ENCODE results near the gene SLC25A29.

Gene SLC25A29

GRCh38 chr14:100336618-100337530 lies 30.6 kb upstream of the SLC25A29 start:
- DNase-seq (ENCODE audit: low read depth), result no peak
- TF ChIP-seq CTCF (IDR thresholded peaks at IDR 0.05; ENCODE audit: insufficient read depth, low read depth, low read length, missing control alignments), result no peak

DNA sequence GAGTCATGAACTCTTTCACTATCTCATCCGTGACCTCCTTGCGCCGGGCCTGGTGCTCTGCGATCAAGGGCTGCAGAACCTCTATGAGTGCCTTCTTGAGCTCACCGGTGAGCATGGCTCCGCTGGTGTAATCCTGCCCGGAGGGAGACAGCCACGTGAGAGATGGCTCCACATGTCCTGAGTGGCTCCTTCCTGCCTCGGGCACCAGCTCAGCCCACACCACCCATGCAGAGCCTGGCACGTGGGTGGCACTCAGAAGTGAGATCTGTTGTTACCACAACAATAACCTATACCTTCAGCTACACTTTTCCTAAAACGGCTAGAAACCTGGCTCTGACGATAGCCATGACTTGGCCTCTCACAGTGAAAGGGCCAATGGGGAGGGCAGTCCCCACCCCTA lies 28.7 kb upstream of the SLC25A29 start:
- TF ChIP-seq CTCF (IDR thresholded peaks at IDR 0.05; ENCODE audit: insufficient read depth, low read depth, low read length, missing control alignments), result no peak
- no peak overlapping the region for H3K4me3 ChIP-seq (ENCODE audit: low read length)
- DNase-seq (ENCODE audit: low read depth), result no peak

More at GRCh38 chr14:100336618-100337530, 30.6 kb upstream of the SLC25A29 start:
- no peak overlapping the region for H3K4me3 ChIP-seq (ENCODE audit: low read length)

GRCh38 chr14:100333827-100334226 lies 27.6 kb upstream of the SLC25A29 start:
- TF ChIP-seq CTCF (IDR thresholded peaks at IDR 0.05; ENCODE audit: insufficient read depth, low read depth, low read length, missing control alignments), result no peak

GRCh38 chr14:100333311-100333710 lies 27.1 kb upstream of the SLC25A29 start:
- DNase-seq (ENCODE audit: low read depth), result no peak

More at GRCh38 chr14:100333827-100334226, 27.6 kb upstream of the SLC25A29 start:
- DNase-seq (ENCODE audit: low read depth), result no peak
- no peak overlapping the region for H3K4me3 ChIP-seq (ENCODE audit: low read length)

GRCh38 chr14:100332797-100333196 lies 26.6 kb upstream of the SLC25A29 start:
- no peak for TF ChIP-seq CTCF (IDR thresholded peaks at IDR 0.05; ENCODE audit: insufficient read depth, low read depth, low read length, missing control alignments)
- no peak overlapping the region for H3K4me3 ChIP-seq (ENCODE audit: low read length)
- no peak for DNase-seq (ENCODE audit: low read depth)

More at GRCh38 chr14:100333311-100333710, 27.1 kb upstream of the SLC25A29 start:
- no peak for TF ChIP-seq CTCF (IDR thresholded peaks at IDR 0.05; ENCODE audit: insufficient read depth, low read depth, low read length, missing control alignments)
- H3K4me3 ChIP-seq (ENCODE audit: low read length), result no peak overlapping the region

GRCh38 chr14:100332071-100332639 lies 25.9 kb upstream of the SLC25A29 start:
- TF ChIP-seq CTCF (IDR thresholded peaks at IDR 0.05; ENCODE audit: insufficient read depth, low read depth, low read length, missing control alignments), result no peak
- H3K4me3 ChIP-seq (ENCODE audit: low read length), result no peak overlapping the region
- no peak for DNase-seq (ENCODE audit: low read depth)

Data from epithelial cell of esophagus (primary cell).